ENCODE results near the gene GPSM3. TPM values are rescaled to one million over a fixed set of nuclear protein-coding genes. Genes with fewer than 3 reads are reported as not detected.
A peak's percentile ranks its signal among the peaks of the same experiment; 100 is the strongest.

The GPSM3 gene
- total and polyA plus RNA-seq, 2 of the 13 experiments (the other 11 are each of a cell fraction or from before 2014, with no cell fraction given) = 0.18 to 6.2 TPM

- TF ChIP-seq ESRRA (CRISPR knock-in tag; IDR thresholded peaks at IDR 0.05; ENCODE audit: low read depth) = no peak
- TF ChIP-seq ZNF678 (CRISPR knock-in tag; IDR thresholded peaks at IDR 0.05) = peak; percentile 53; the same call in 1 of the 2 replicates
- no peak for TF ChIP-seq ATF2 (CRISPR knock-in tag; IDR thresholded peaks at IDR 0.05)
- no peak for TF ChIP-seq SMARCC2 (IDR thresholded peaks at IDR 0.05)
- TF ChIP-seq HCFC1 (IDR thresholded peaks at IDR 0.05; ENCODE audit: low read depth, low read length) = peak; percentile 31; the same call in 1 of the 2 replicates
- no peak for TF ChIP-seq ZNF382 (CRISPR knock-in tag; IDR thresholded peaks at IDR 0.05; ENCODE audit: borderline replicate concordance)
- no peak for TF ChIP-seq PREB (CRISPR knock-in tag; IDR thresholded peaks at IDR 0.05)
- TF ChIP-seq NR1H2 (CRISPR knock-in tag; IDR thresholded peaks at IDR 0.05; ENCODE audit: borderline replicate concordance, low read depth) = no peak
- no peak for TF ChIP-seq SNAPC5 (CRISPR knock-in tag; IDR thresholded peaks at IDR 0.05; ENCODE audit: borderline replicate concordance)
- no peak for TF ChIP-seq MIER2 (CRISPR knock-in tag; IDR thresholded peaks at IDR 0.05)
- no peak; the same call in 1 of the 2 replicates for TF ChIP-seq ZSCAN25 (CRISPR knock-in tag; IDR thresholded peaks at IDR 0.05)
- no peak for TF ChIP-seq ONECUT2 (CRISPR knock-in tag; IDR thresholded peaks at IDR 0.05)
- TF ChIP-seq HOXA3 (CRISPR knock-in tag; IDR thresholded peaks at IDR 0.05) = peak; percentile 63; the same call in 1 of the 2 replicates
- no peak for TF ChIP-seq EHMT2 (IDR thresholded peaks at IDR 0.05; ENCODE audit: borderline replicate concordance, low read depth, low read length)
- TF ChIP-seq MAFG (CRISPR knock-in tag; IDR thresholded peaks at IDR 0.05) = no peak
- no peak; the same call in 1 of the 2 replicates for TF ChIP-seq ZNF777 (CRISPR knock-in tag; IDR thresholded peaks at IDR 0.05)
- TF ChIP-seq ZNF530 (CRISPR knock-in tag; IDR thresholded peaks at IDR 0.05; ENCODE audit: low read depth) = no peak
- no peak for TF ChIP-seq CHD2 (IDR thresholded peaks at IDR 0.05; ENCODE audit: low read depth, low read length)
- TF ChIP-seq CERS6 (CRISPR knock-in tag; IDR thresholded peaks at IDR 0.05) = no peak
- no peak for TF ChIP-seq NKX3-1 (CRISPR knock-in tag; IDR thresholded peaks at IDR 0.05)
- TF ChIP-seq ARID2 (CRISPR knock-in tag; IDR thresholded peaks at IDR 0.05; ENCODE audit: borderline replicate concordance) = no peak
- peak; percentile 97; the same call in 1 of the 2 replicates for TF ChIP-seq RARG (CRISPR knock-in tag; IDR thresholded peaks at IDR 0.05; ENCODE audit: low read depth)
- no peak for TF ChIP-seq TRIM24 (CRISPR knock-in tag; IDR thresholded peaks at IDR 0.05)
- TF ChIP-seq ZNF335 (CRISPR knock-in tag; IDR thresholded peaks at IDR 0.05) = no peak; the same call in 1 of the 2 replicates
- TF ChIP-seq SETDB1 (CRISPR knock-in tag; IDR thresholded peaks at IDR 0.05; ENCODE audit: borderline replicate concordance) = no peak
- TF ChIP-seq ATF1 (CRISPR knock-in tag; IDR thresholded peaks at IDR 0.05) = 0 out of 2 replicates have a peak, but pooled peaks have one; percentile 25
- TF ChIP-seq MAZ (IDR thresholded peaks at IDR 0.05; ENCODE audit: borderline replicate concordance, low read depth, low read length) = peak; percentile 89; the same call in 1 of the 2 replicates
- TF ChIP-seq MAZ (CRISPR knock-in tag; IDR thresholded peaks at IDR 0.05; ENCODE audit: low read depth) = no peak; the same call in 1 of the 2 replicates
- TF ChIP-seq KDM5A (IDR thresholded peaks at IDR 0.05; ENCODE audit: borderline replicate concordance, low read length) = peak; percentile 81
Measured at GRCh38 chr6:32175711-32176475, 16.6 kb downstream of the GPSM3 start, which contains the start of gene AGPAT1 (continued).
